Measurements from ENCODE around the gene ITPKA.

DNA sequence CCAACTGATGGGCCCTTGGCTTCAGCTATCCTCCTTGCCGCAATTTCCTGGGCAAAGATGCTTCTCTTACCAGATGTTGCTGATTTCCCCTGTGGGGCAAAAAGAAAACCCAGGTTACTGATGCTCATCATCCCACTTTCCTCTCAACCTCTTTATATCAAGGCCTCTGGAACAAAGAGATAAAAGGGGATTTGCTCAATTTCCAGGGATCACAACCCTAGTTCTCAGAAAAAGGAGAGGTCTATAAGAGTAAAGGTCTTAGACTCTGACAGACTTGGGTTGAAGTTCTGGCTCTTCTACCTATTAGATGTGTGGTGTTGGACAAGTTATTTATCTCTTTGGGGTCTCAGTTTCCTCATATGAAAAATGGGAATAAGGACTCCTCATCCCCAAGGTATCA lies 41.9 kb downstream of the ITPKA start:
- TF ChIP-seq, protein P1, sequence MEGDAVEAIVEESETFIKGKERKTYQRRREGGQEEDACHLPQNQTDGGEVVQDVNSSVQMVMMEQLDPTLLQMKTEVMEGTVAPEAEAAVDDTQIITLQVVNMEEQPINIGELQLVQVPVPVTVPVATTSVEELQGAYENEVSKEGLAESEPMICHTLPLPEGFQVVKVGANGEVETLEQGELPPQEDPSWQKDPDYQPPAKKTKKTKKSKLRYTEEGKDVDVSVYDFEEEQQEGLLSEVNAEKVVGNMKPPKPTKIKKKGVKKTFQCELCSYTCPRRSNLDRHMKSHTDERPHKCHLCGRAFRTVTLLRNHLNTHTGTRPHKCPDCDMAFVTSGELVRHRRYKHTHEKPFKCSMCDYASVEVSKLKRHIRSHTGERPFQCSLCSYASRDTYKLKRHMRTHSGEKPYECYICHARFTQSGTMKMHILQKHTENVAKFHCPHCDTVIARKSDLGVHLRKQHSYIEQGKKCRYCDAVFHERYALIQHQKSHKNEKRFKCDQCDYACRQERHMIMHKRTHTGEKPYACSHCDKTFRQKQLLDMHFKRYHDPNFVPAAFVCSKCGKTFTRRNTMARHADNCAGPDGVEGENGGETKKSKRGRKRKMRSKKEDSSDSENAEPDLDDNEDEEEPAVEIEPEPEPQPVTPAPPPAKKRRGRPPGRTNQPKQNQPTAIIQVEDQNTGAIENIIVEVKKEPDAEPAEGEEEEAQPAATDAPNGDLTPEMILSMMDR (conservative IDR thresholded peaks at IDR 0.05; ENCODE audit: low read depth, low read length): no peak
- no peak for TF ChIP-seq EZH2 (IDR thresholded peaks at IDR 0.05; ENCODE audit: borderline replicate concordance, low read depth, low read length, poor library complexity, severe bottlenecking)
